ENCODE data around the gene MAP1S.
A peak's percentile ranks its signal among the peaks of the same experiment; 100 is the strongest.

Gene MAP1S

DNA sequence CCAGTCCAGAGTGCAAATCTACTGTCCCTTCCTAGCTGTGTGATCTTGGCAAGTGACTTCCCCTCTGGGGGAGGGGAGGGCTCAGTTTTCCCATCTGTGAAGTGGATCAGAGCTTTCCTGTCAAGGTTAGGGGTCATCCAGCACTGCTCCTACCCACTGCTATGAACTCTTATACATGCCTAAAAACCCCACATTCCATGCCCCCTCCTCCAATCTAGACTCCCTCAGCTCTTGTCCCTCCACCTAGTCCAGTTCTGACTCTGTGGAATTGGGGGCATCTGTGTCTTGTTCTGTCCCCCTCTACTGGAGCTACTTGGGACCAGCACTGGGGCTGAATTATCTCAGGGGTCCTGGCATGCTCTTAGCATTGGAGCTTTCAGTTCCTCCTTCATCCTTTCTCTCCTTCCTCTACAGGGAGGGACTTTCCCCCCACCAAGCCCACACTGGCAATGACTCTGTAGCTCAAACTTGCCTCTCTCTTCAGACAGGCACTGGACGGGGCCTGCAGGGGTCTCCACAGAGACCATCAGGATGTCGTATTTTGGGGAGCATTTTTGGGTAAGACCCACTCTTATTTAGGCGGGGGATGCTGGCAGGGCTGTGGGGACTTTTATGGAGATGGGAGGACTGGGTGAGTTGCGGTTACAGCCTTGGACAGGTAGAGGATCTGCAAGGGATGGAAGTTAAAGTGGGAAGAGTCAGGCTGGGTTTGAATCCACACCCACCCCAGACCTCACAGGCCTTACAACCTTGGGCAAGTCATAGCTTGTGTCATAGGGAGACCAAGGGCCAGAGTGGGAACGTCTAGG lies 35.6 kb downstream of the MAP1S start:
- no peaks in the 10 kb centered on the region for H3K9me3 ChIP-seq
- no peaks in the 10 kb centered on the region for H3K36me3 ChIP-seq
- no peak for DNase-seq
- peaks cover 13% of the 10 kb centered on the region for H3K4me1 ChIP-seq
- no peak overlapping the region for H3K4me3 ChIP-seq (ENCODE audit: low read depth, low read length)
- TF ChIP-seq, protein P1, sequence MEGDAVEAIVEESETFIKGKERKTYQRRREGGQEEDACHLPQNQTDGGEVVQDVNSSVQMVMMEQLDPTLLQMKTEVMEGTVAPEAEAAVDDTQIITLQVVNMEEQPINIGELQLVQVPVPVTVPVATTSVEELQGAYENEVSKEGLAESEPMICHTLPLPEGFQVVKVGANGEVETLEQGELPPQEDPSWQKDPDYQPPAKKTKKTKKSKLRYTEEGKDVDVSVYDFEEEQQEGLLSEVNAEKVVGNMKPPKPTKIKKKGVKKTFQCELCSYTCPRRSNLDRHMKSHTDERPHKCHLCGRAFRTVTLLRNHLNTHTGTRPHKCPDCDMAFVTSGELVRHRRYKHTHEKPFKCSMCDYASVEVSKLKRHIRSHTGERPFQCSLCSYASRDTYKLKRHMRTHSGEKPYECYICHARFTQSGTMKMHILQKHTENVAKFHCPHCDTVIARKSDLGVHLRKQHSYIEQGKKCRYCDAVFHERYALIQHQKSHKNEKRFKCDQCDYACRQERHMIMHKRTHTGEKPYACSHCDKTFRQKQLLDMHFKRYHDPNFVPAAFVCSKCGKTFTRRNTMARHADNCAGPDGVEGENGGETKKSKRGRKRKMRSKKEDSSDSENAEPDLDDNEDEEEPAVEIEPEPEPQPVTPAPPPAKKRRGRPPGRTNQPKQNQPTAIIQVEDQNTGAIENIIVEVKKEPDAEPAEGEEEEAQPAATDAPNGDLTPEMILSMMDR (IDR thresholded peaks at IDR 0.05; ENCODE audit: low read depth, low read length): no peak
- no peaks in the 10 kb centered on the region for H3K27me3 ChIP-seq

DNA sequence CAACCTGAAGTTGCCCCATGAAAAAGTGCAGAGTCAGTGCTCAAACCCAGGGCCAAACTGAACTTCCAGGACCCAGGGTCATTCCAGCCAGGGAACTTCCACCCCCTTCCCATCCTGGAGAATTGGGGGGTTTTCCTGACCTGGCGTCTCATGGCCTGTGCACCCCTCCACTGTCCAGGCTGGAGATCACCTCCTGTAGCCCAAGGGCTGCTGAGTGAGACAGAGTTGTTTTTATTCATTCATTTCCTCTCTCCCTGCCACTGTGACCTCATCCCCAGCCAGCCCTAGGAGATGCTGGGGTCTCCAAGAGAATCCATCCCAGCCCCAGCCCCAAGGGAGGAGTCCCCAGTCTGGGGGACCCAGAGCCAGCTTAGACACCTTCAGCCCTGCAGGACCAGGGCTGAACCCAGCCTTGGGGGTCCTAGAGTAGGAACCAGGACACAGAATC lies 36.2 kb downstream of the MAP1S start:
- Histone ChIP-seq H3K4me3 (ENCODE audit: low read depth, low read length) (no peak overlapping the region), H3K36me3 (no peaks in the 10 kb centered on the region), H3K9me3 (no peaks in the 10 kb centered on the region), H3K27me3 (no peaks in the 10 kb centered on the region), H3K4me1 (peaks cover 13% of the 10 kb centered on the region)
- TF ChIP-seq, protein P1 (IDR thresholded peaks at IDR 0.05; ENCODE audit: low read depth, low read length): no peak
- DNase-seq: no peak

DNA sequence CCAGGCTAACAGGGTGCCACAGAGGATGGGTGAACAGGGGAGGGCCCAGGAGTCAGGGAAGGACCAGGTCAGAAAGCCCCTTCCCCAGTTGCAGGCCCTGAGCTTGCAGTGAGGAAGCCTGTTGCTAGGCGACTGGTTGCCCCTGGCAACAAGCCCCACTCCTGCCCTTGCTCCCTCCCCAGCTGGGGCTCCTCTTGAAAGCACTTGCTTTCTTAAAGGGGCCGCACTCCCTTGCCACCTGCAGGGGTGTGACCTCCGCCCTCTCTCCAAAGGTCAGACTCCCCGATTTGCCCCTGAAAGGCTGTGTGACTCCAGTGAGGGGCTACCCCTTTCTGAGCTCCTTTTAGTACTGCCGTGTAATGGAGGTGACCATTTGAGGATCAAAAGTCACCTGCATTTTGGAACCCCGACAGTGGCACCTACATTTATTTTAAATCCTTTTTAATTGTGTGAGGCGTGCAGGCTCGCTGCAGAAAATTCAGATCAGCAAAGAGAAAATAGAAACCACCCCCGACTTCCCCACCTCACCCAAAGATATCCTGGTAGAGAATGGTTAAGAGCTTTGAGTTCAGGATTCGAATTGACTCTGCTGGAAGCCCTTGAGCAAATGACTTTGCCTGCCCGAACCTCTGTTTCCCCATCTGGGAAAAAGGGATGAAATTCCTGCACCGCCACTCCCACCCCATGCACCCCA lies 36.8 kb downstream of the MAP1S start:
- peak; percentile 83 for DNase-seq

DNA sequence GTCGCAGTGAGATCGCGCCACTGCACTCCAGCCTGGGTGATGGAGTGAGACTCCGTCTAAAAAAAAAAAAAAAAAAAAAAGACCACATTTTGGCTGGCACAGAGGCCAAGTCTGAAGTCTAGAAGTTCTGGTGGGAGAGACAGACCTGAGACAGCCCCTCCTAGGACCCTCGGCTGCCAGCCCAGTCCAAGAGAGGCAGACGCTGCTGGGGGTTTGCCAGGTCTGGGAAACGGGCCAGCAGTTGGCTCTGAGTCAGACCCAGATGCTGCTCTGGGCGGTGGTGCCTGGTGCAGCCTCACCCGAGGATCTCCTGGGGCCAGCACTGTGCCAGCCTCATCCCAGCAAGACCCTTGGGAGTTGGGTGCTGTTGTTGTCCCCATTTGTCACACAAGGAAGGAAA lies 37.8 kb downstream of the MAP1S start:
- no peaks in the 10 kb centered on the region for H3K9me3 ChIP-seq
- no peaks in the 10 kb centered on the region for H3K36me3 ChIP-seq
- H3K27me3 ChIP-seq: no peaks in the 10 kb centered on the region
- TF ChIP-seq, protein P1 (IDR thresholded peaks at IDR 0.05; ENCODE audit: low read depth, low read length): no peak
- peak; percentile 82 for DNase-seq
- H3K4me3 ChIP-seq (ENCODE audit: low read depth, low read length): no peak overlapping the region
- peaks cover 13% of the 10 kb centered on the region for H3K4me1 ChIP-seq

More for the DNA sequence above, 36.8 kb downstream of the MAP1S start:
- H3K9me3 ChIP-seq: no peaks in the 10 kb centered on the region
- no peak overlapping the region for H3K4me3 ChIP-seq (ENCODE audit: low read depth, low read length)
- TF ChIP-seq, protein P1 (IDR thresholded peaks at IDR 0.05; ENCODE audit: low read depth, low read length): no peak
- H3K27me3 ChIP-seq: no peaks in the 10 kb centered on the region
- H3K36me3 ChIP-seq: no peaks in the 10 kb centered on the region
- peaks cover 13% of the 10 kb centered on the region for H3K4me1 ChIP-seq

DNA sequence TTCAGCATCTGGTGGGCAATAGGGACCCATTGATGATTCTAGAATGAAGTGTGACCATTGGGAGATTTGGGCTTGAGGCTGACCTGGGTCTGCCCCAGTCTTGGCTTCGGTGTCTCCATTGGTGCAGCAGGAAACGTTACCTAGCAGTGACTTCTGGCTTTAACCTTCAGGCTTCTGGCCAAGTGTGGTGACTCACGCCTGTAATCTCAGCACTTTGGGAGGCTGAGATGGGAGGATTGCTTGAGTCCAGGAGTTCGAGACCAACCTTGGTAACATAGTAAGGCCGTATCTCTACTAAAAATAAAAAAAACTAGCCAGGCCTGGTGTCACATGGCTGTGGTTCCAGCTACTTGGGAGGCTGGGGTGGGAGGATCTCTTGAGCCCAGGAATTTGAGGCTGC lies 39.2 kb downstream of the MAP1S start:
- TF ChIP-seq, protein P1 (IDR thresholded peaks at IDR 0.05; ENCODE audit: low read depth, low read length): no peak
- no peak overlapping the region for H3K4me3 ChIP-seq (ENCODE audit: low read depth, low read length)
- no peaks in the 10 kb centered on the region for H3K9me3 ChIP-seq
- DNase-seq: no peak
- H3K36me3 ChIP-seq: no peaks in the 10 kb centered on the region
- peaks cover 13% of the 10 kb centered on the region for H3K4me1 ChIP-seq
- H3K27me3 ChIP-seq: no peaks in the 10 kb centered on the region

DNA sequence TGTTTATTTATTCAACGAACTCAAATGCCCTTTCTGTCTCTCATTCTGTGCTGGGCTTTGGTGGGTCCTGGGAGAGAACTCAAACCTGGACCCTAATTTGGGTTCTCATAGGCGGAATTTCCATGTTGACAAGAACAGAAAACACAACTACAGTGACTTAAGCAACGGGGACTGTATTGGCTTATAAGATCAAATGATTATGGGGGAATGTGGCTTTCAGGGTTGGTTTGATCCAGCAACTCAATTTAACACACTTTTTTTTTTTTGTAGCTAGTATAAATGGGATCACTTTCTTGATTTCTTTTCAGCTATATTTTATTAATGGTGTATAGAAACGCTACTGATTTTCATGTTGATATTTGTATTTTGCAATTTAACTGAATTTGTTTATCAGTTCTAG lies 41.9 kb downstream of the MAP1S start:
- Histone ChIP-seq H3K36me3 (no peaks in the 10 kb centered on the region), H3K4me3 (ENCODE audit: low read depth, low read length) (no peak overlapping the region), H3K4me1 (peaks cover 5% of the 10 kb centered on the region; the same call in 1 of the 2 replicates), H3K27me3 (no peaks in the 10 kb centered on the region), H3K9me3 (no peaks in the 10 kb centered on the region)
- DNase-seq: no peak
- TF ChIP-seq, protein P1 (IDR thresholded peaks at IDR 0.05; ENCODE audit: low read depth, low read length): no peak

Measured in BE2C (cell line).